Measurements from ENCODE around the gene ICA1.
"Not testable (repeated sequence)": the region's sequence is repeated elsewhere in the genome, so short reads cannot be mapped to it uniquely, and the experiment has no call there.

ICA1 gene

DNA sequence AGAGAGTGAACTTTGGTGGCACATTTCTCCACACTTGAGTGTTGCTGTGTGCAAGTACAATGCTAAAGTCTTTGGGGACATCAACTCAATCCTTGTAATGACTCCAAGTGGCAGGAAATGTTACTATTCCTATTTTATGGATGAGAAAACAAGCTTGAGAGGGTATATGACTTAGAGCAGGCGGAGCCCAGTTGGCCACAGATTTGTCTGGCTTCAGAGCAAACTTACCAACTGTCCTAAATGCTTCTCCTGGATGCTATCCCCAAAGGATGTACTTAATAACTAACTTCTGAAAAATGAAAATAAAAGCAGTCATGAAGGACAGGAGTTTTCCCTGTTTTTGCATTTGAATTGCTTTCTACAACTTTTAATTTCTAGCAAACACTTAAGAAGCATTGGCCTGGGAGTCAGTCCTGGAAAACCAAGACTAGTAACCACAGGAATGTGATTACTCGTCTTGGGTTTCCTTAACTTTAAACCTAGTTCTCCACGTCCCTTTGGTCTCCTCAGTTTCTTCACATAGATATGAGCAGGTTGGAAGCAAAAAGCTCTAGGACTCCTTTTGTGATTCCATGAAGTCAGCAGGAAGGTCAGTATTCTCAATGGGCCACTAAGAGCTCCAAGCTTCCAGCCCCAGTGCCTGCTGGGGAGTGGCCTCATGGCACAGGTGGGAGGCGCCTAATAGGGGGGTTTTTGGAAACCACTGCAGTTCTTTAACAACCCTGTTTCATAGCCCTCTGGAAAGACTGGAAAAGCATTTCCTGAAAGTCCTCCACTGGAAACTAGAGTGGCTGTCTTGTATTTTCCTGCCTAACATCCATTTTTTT is 152.6 kb downstream of the ICA1 start:
- DNase-seq (ENCODE audit: extremely low read depth, low read depth), result no peak
- no peak overlapping the region for H3K4me3 ChIP-seq (replicated peaks; ENCODE audit: low read depth, low read length)
- TF ChIP-seq, protein P1, sequence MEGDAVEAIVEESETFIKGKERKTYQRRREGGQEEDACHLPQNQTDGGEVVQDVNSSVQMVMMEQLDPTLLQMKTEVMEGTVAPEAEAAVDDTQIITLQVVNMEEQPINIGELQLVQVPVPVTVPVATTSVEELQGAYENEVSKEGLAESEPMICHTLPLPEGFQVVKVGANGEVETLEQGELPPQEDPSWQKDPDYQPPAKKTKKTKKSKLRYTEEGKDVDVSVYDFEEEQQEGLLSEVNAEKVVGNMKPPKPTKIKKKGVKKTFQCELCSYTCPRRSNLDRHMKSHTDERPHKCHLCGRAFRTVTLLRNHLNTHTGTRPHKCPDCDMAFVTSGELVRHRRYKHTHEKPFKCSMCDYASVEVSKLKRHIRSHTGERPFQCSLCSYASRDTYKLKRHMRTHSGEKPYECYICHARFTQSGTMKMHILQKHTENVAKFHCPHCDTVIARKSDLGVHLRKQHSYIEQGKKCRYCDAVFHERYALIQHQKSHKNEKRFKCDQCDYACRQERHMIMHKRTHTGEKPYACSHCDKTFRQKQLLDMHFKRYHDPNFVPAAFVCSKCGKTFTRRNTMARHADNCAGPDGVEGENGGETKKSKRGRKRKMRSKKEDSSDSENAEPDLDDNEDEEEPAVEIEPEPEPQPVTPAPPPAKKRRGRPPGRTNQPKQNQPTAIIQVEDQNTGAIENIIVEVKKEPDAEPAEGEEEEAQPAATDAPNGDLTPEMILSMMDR (IDR thresholded peaks at IDR 0.05; ENCODE audit: low read depth, low read length, missing control alignments), result no peak

- H3K4me3 ChIP-seq (replicated peaks; ENCODE audit: low read depth, low read length), result no peak overlapping the region
- TF ChIP-seq, protein P1 (IDR thresholded peaks at IDR 0.05; ENCODE audit: low read depth, low read length, missing control alignments), result no peak
- DNase-seq (ENCODE audit: extremely low read depth, low read depth), result no peak
Measured at GRCh38 chr7:8105449-8106095, 156.4 kb downstream of the ICA1 start.

DNA sequence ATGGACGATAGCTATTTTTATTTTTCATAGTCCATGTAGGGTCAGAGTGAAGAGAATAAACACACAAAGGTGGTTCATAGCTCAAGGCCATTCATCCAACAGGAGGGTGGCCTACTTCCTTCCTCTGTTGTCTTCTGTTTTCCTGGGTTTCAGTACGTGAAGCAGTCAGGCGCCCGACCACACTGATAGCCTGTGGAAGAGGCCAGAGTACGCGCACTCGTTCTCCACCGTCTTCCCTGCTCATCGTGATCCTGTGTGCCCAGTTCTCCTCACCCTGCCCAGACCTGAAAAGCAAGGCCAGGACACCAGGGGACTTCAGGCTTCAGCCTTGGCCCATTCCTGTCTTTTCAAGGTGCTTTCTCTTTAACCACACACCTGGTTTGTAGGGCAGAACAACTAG is 158.7 kb downstream of the ICA1 start:
- TF ChIP-seq, protein P1 (IDR thresholded peaks at IDR 0.05; ENCODE audit: low read depth, low read length, missing control alignments), result no peak
- no peak for DNase-seq (ENCODE audit: extremely low read depth, low read depth)

GRCh38 chr7:8101292-8101691 is 160.7 kb downstream of the ICA1 start:
- not testable (repeated sequence) for DNase-seq (ENCODE audit: extremely low read depth, low read depth); H3K4me3 ChIP-seq (replicated peaks; ENCODE audit: low read depth, low read length)

More for the DNA sequence above, 158.7 kb downstream of the ICA1 start:
- H3K4me3 ChIP-seq (replicated peaks; ENCODE audit: low read depth, low read length), result no peak overlapping the region

GRCh38 chr7:8094164-8095140 is 167.5 kb downstream of the ICA1 start:
- H3K4me3 ChIP-seq (replicated peaks; ENCODE audit: low read depth, low read length), result no peak overlapping the region
- no peak for DNase-seq (ENCODE audit: extremely low read depth, low read depth)
- TF ChIP-seq, protein P1 (IDR thresholded peaks at IDR 0.05; ENCODE audit: low read depth, low read length, missing control alignments), result no peak

DNA sequence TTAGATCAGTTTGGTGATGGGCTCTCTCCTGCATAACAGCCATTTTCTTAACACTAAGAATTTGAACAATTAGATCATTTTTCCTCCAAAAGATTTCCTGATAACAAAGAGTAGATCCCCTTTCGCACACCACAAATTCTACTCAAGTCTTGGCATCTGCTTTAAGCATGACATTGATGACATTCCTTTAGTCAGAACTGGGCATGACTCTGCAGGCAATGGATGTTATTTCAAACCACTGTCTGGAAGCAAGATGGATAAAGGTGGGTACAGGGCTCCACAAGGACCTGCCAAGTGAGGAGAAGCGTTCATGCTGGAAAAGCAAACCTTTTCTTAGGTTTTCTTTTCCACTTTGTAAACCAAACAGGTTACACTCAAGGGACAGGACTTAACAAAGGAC is 169.8 kb downstream of the ICA1 start:
- TF ChIP-seq, protein P1 (IDR thresholded peaks at IDR 0.05; ENCODE audit: low read depth, low read length, missing control alignments), result no peak
- DNase-seq (ENCODE audit: extremely low read depth, low read depth), result no peak
- H3K4me3 ChIP-seq (replicated peaks; ENCODE audit: low read depth, low read length), result no peak overlapping the region

Measured in HFF-Myc (cell line).